Spinal cord (tissue), 10 donors: ENCODE measurements around the gene NTRK3. TPM values are rescaled to one million over a fixed set of nuclear protein-coding genes. Genes with fewer than 3 reads are reported as not detected.

Source experiments
- DNase-seq, 6 donors: peaks; one replicate each; pipeline versions ENCODE4 v3.0.0 to v3.0.0-alpha.2; 2013 to 2015; ENCODE audit warnings: low spot score in 6 of 6, low read depth in 4 of 6
- H3K27ac ChIP-seq: one replicate; pipeline ENCODE4 v1.5.1; 2013; ENCODE audit warnings: low read depth, low read length, control low read depth
- H3K27me3 ChIP-seq: one replicate; pipeline ENCODE4 v1.6.1; 2013; ENCODE audit warnings: low read length; ENCODE audit not compliant: control insufficient read depth, insufficient read depth
- H3K36me3 ChIP-seq: one replicate; pipeline ENCODE4 v1.6.1; 2013; ENCODE audit warnings: low read length; ENCODE audit not compliant: control insufficient read depth, insufficient read depth
- H3K4me1 ChIP-seq: one replicate; pipeline ENCODE4 v1.6.1; 2013; ENCODE audit warnings: low read length; ENCODE audit not compliant: control insufficient read depth, insufficient read depth
- H3K4me3 ChIP-seq: one replicate; pipeline ENCODE4 v1.5.1; 2013; ENCODE audit warnings: low read depth, low read length, control low read depth
- H3K9me3 ChIP-seq: one replicate; pipeline ENCODE4 v1.6.1; 2013; ENCODE audit warnings: low read length; ENCODE audit not compliant: control insufficient read depth, insufficient read depth
- WGBS: methylation state at CpG from one replicate; pipeline ENCODE4 v1.1.5; 2013; ENCODE audit warnings: missing lambda C conversion rate; ENCODE audit not compliant: insufficient coverage; 5-methylcytosine and 5-hydroxymethylcytosine counted together
- polyA plus RNA-seq, 2 donors: library from polyadenylated mRNA; unstranded; fragments of 120-200 nt; gene quantifications; one replicate each; pipeline ENCODE4 v1.2.1, GENCODE V29; 2013; ENCODE audit not compliant: insufficient read length in 2 of 2
- total RNA-seq, 2 donors: library from RNA; depleted of rRNA in 1 of 2; stranded (reverse); fragments of 120-200 nt in 1 of 2; fragments of >200 nt in 1 of 2; gene quantifications; one replicate each; pipeline versions ENCODE4 v1.2.3 to v1.2.4, GENCODE V29; 2013 to 2014
- donor health status: healthy.

Gene NTRK3
- total and polyA plus RNA-seq, 4 donors, result 49.5 to 68.1 (median 60.9) TPM

DNA sequence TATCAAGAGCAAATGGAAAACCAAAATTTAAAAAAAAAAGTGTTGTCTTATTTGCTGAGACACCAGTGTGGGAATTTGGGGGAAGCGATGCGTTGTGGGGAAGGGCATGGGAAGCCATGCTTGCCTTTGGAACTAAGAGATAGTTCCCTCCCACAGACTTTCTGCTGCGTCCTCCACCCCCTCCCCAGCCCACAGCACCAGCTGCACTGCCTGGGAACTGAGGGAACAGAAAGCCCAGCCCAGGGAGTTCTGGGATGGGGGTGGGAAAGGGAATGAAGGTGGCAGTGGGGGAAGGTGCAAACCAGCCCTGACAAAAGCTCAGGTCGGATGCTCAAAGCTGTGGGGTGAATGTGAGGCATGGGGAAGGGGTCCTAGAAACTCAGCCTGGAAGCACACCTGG is 8.1 kb upstream of the NTRK3 start:
- Histone ChIP-seq H3K27ac (no peak overlapping the region), H3K9me3 (no peaks in the 10 kb centered on the region), H3K27me3 (no peaks in the 10 kb centered on the region), H3K36me3 (no peaks in the 10 kb centered on the region), H3K4me3 (no peak overlapping the region), H3K4me1 (peaks cover 3% of the 10 kb centered on the region)
- DNase-seq, result no peak
- 88% methylated on average over 1 of the region's 4 CpGs for WGBS

DNA sequence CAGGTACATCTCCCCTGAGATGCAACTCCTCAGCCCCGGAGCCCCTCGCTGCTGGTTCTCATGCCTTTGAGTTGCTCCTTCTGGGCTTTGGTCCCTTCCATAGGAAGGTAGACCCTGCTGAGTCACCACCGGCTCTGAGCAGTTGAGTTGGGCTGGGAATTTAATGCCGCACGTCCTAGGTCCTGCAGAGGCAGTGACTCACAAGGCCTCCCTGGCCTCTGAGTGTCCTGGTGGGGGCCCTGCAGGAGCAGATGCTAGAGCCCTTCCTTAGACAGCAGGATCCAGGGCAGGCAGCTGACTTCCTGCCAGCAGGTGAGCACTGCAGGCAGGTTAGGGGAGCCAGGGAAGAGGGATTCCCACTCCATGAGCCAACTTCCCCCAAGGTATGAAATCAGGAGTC is 5.5 kb upstream of the NTRK3 start:
- DNase-seq, result no peak
- Histone ChIP-seq H3K4me3 (no peak overlapping the region), H3K9me3 (no peaks in the 10 kb centered on the region), H3K36me3 (no peaks in the 10 kb centered on the region), H3K4me1 (peaks cover 16% of the 10 kb centered on the region), H3K27ac (no peak overlapping the region), H3K27me3 (no peaks in the 10 kb centered on the region)
- 86% methylated on average over 5 of the region's 5 CpGs for WGBS

DNA sequence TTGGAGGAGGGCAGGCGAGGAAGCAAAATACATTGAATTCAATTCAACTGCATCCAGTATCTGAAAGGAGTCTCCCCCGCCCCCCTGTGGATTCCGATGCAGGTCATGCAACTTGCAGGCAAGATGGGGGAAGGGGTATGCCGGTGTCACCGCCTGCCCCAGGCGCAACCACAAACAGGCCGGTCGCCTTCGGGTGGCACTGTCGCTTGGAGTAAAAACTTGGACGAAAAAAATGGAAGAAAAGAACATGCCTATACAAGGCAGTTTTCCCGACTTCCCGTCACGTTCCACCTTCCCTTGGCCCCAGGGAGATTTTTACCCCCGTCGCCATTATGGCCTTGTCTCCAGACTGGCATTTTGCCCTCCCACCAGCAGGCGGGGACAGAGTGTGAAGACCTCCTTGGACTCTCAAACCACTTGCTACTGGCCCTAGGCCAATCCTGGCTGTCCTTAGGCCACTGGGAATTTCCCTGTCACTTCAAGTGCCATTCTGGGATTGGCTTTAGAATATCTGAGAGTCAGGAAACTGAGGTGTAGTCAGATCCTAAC is 1.6 kb upstream of the NTRK3 start:
- no peaks in the 10 kb centered on the region for H3K9me3 ChIP-seq
- H3K4me1 ChIP-seq, result peaks cover 37% of the 10 kb centered on the region
- no peaks in the 10 kb centered on the region for H3K36me3 ChIP-seq
- no peaks in the 10 kb centered on the region for H3K27me3 ChIP-seq
- peak overlapping the region; percentile 82 for H3K27ac ChIP-seq
- H3K4me3 ChIP-seq, result peak overlapping the region; percentile 63
- WGBS, result 1% methylated on average over 16 of the region's 17 CpGs
- peak in 5 of 6 donors; percentile 69 to 93 (median 77) for DNase-seq

DNA sequence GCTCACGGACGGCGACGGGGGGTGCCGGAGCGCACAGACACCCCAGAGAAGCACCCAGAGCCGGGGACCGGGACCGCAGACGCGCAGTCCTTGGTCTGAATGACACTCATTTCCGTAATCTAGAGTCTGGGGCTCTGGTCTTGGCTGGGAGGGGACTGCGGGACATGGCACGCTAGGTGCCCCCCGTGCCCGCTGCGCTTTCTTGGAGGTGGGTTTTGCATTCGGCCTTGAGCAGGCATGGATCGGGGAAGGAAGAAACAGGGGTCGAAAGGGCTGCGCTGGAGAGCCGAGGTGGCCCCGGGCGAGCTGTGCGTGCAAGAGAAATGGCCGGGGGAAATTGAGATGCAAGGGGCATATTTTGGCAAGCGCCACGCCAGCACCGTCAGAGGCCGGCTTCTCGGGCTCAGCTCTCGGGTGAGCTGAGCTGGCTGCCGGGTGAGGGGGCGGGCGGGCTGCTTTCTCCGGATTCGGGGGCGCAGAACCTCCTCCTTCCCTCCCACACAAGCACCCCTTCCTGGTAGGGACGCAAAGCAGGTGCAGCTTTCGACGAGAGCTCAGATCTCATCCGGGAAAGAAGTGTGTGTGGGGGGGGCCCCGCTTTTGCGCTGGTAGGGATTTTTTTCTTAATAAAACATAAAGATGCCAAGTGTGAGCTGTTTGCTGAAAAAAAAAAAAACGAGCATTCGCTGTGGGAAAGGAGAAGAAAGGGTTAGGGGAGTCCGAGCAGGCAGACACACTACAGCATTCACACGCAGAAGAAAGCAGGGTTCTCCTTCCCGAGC is 963 bp upstream of the NTRK3 start:
- Histone ChIP-seq H3K4me1 (peaks cover 44% of the 10 kb centered on the region), H3K36me3 (peaks cover 1% of the 10 kb centered on the region), H3K27me3 (no peaks in the 10 kb centered on the region), H3K9me3 (no peaks in the 10 kb centered on the region), H3K27ac (peak overlapping the region; percentile 82), H3K4me3 (peak overlapping the region; percentile 63)
- DNase-seq, result peak in 3 of 6 donors; percentile 72 to 86 (median 85)
- WGBS, result under 1% methylated on average over 26 of the region's 49 CpGs

DNA sequence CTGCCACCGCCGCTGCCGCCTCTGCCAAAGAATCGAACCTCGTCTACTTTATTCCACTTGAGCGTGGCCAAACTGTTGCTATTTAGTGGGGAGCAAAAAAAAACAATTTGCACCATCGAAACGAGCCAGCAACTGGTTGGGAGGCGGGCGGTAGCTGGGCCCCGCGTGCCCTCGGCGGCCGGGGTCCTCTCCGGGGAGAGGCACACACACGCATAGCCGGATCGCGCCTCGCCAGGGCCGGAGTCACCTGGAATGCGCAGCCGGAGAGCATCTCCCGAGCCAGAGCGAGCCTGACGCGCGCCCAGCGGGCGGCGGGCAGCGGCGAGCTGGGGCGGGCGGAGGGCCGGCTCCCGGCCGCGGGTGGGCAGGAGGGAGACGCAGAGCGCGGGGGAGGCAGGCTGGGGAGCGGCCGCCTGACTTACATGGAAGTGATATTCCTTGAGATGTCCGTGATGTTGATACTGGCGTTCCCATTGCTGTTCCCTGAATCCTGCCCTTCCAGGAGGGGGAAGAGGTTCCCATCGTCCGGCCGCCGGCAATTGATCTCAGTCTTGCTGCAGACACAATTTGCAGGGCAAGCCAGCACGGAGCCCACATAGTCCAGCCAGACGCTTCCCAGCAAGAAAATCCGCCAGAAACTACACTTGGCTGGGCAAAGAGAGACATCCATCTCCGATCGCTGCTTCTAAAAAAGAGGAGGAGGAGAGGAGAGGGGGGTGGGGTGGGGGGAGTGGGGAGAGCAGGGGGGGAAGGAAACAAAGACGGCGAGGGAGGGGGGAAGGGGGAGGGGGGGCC is 858 bp downstream of the NTRK3 start:
- no peaks in the 10 kb centered on the region for H3K9me3 ChIP-seq
- H3K27ac ChIP-seq, result peak overlapping the region; percentile 86
- no peaks in the 10 kb centered on the region for H3K27me3 ChIP-seq
- peak in 3 of 6 donors; percentile 52 to 86 (median 86) for DNase-seq
- H3K4me1 ChIP-seq, result peaks cover 62% of the 10 kb centered on the region
- H3K36me3 ChIP-seq, result peaks cover 15% of the 10 kb centered on the region
- 0% methylated on average over 51 of the region's 58 CpGs for WGBS
- peak overlapping the region; percentile 80 for H3K4me3 ChIP-seq

DNA sequence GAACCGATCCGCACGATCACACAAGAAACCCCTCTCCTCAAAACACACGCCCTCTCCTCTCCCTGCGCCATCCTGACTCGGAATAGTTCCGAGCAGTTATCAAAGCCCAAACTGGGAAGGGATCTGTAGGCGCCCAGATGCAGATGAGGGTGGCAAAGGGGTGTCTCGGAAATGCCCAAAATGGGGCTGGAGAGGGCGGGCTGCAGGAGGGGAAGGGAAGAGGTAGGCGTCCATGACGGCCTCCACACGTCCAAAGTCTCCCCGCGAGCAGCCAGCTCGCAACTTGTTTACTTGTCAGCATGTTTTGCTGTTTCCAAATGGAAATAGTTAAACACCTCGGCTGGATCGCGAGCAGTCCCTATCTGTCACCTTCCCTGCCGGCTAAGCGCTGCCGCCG is 1.5 kb downstream of the NTRK3 start:
- no peaks in the 10 kb centered on the region for H3K27me3 ChIP-seq
- H3K4me3 ChIP-seq, result peak overlapping the region; percentile 80
- peak overlapping the region; percentile 67 for H3K27ac ChIP-seq
- under 1% methylated on average over 20 of the region's 23 CpGs for WGBS
- H3K36me3 ChIP-seq, result peaks cover 15% of the 10 kb centered on the region
- no peaks in the 10 kb centered on the region for H3K9me3 ChIP-seq
- peak in 2 of 6 donors; percentile 54 to 63 for DNase-seq
- peaks cover 66% of the 10 kb centered on the region for H3K4me1 ChIP-seq

DNA sequence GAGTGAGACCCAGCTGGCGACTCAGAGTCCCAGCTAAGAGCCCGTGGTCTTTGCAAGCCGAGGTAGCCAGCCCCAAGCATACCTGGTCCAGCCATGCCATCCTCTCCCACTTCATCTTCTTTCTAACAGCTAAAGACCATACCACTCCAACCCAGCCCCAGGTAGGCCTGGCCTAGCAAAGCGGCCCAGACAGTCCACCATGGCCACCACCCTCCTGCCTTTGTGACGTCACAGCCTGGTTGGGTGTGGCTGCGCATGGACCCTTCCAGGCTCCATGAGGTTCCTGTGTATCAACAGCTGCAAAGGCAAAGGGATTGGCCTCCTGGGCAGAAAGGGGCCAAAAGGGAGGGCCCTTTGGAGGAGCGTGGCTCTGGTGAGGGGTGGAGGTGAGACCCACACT is 4.1 kb downstream of the NTRK3 start:
- H3K27me3 ChIP-seq, result no peaks in the 10 kb centered on the region
- WGBS, result 97% methylated on average over 6 of the region's 7 CpGs
- H3K9me3 ChIP-seq, result no peaks in the 10 kb centered on the region
- no peak for DNase-seq
- H3K27ac ChIP-seq, result no peak overlapping the region
- H3K4me3 ChIP-seq, result no peak overlapping the region
- peaks cover 74% of the 10 kb centered on the region for H3K4me1 ChIP-seq
- peaks cover 15% of the 10 kb centered on the region for H3K36me3 ChIP-seq

DNA sequence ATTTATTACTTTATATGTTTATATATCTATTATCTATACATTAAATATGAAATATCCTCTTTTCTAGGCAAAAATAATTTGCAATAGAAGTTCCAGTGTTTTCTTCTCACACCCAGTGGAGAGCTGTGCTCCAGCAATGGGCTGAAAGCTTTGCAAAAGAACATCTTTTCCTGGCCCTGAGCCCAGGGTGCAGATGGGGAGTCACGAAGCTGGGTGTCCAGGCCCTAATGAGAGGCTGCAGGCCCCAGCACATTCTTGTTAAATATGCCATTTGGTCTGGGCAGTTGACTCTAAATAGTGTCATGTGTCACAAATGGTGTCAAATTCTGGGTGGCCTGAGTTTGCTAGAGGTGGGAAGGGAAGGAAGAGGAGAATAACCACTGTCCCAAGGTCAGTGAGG is 5.7 kb downstream of the NTRK3 start:
- Histone ChIP-seq H3K27ac (no peak overlapping the region), H3K4me1 (peaks cover 87% of the 10 kb centered on the region), H3K36me3 (peaks cover 15% of the 10 kb centered on the region), H3K9me3 (no peaks in the 10 kb centered on the region), H3K27me3 (no peaks in the 10 kb centered on the region), H3K4me3 (no peak overlapping the region)
- DNase-seq, result peak in 1 of 6 donors; percentile 36
- 25% methylated on average over 1 of the region's 1 CpG for WGBS

DNA sequence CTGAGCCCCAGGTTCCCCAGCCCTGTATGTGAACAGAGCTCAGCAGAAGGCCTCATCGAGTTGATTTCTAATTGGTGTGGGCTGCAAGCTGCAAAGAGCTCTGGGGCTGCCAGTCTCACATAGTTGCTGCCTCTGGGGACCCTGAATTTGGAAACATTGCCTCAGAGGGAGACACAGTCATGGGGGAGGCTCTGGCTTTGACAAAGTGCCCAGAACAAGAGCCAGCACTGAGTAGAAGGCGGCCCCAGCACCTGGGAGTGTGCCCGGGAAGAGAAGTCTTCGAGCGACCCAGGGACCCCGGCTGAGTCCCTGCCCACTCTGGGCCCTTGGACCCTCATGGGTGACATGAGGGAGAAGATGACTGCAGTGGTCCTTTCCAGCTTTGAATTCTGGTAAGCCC is 7.3 kb downstream of the NTRK3 start:
- H3K4me3 ChIP-seq, result no peak overlapping the region

More for the DNA sequence above, 7.3 kb downstream of the NTRK3 start:
- H3K27ac ChIP-seq, result no peak overlapping the region
- peaks cover 76% of the 10 kb centered on the region for H3K4me1 ChIP-seq
- no peaks in the 10 kb centered on the region for H3K9me3 ChIP-seq
- no peak for DNase-seq
- H3K36me3 ChIP-seq, result peaks cover 15% of the 10 kb centered on the region
- no peaks in the 10 kb centered on the region for H3K27me3 ChIP-seq
- 96% methylated on average over 4 of the region's 6 CpGs for WGBS
